DMS79 (cell line): Measurements from ENCODE around the gene TMEM98.
"Not testable (repeated sequence)": the region's sequence is repeated elsewhere in the genome, so short reads cannot be mapped to it uniquely, and the experiment has no call there.

Experiments
- DNase-seq: peaks from one replicate; lab custom pipeline; 2025; lab: John Stamatoyannopoulos, UW

The TMEM98 gene

DNA sequence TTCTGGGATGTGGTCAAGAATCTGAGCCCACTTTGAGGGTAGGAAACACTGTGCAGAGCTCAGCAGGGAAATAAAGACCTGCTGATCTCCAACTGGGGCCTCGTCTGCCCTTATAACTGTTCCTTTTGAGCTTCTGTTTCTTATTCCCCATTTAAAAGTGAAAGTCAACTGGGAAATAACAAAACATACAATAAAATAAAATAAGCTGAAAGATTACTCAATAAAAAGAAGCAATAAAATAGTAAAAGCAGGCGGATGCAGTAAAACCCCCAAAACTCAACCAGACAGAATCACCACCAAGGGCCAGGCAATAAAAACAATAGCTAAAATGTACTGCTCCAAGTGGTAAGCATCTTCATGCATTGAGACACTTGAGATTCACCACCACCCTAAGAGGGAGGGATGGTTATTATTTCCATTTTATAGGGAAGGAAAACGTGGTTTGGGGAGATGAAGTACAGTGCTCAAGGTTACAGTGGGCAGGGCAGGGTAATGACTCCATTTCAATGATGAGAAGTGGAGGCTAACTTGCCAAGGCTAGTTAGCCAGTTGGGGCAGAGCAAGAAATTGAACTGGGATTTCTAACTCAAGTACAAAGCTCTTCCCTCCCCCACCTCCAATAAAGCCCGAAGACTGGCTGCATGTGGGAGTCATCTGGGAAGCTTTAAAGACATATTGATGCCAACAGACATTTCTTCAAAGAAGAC lies 57.2 kb downstream of the TMEM98 start:
- no peak for DNase-seq

DNA sequence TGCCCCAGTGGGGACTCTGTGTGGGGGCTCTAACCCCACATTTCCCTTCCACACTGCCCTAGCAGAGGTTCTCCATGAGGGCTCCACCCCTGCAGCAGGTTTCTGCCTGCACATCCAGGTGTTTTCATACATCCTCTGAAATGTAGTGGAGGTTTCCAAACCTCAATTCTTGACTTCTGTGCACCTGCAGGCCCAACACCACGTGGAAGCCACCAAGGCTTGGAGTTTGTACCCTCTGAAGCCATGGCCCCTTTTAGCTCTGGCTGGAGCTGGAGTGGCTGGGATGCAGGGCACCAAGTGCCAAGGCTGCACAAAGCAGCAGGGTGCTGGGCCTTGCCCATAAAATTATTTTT lies 59.5 kb downstream of the TMEM98 start:
- DNase-seq = not testable (repeated sequence)

DNA sequence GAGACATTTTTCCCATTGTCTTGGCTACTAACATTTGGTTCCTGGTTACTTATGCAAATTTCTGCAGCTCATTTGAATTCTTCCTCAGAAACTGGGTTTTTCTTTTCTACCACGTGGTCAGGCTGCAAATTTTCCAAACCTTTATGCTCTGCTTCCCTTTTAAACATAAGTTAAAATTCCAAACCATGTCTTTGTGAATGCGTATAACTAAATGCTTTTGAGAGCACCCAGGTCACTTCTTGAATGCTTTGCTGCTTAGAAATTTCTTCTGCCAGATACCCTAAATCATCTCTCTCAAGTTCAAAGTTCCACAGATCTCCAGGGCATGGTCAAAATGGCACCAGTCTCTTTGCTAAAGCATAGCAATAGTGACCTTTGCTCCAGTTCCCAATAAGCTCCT lies 59.9 kb downstream of the TMEM98 start:
- DNase-seq = not testable (repeated sequence)

DNA sequence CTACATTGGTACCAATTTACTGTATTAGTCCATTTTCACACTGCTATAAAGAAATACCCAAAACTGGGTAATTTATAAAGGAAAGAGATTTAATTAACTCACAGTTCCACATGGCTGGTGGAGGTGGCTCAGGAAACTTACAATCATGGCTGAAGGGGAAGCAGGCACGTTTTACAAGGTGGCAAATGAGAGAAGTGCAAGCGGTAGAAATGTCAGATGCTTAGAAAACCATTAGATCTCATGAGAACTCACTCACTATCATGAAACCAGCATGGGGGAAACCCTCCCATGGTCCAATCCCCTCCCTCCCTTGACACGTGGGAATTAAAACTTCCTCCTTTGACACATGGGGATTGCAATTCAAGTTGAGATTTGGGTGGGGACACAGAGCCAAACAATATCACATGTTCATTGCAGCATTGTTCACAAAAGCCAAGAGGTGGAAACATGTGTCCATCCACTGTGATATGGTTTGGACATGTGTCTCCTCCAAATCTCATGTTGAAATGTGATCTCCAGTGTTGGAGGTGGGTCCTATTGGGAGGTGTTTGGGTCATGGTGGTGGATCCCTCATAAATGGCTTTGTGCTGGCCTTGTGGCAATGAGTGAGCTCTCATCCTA lies 60.6 kb downstream of the TMEM98 start:
- no peak for DNase-seq

DNA sequence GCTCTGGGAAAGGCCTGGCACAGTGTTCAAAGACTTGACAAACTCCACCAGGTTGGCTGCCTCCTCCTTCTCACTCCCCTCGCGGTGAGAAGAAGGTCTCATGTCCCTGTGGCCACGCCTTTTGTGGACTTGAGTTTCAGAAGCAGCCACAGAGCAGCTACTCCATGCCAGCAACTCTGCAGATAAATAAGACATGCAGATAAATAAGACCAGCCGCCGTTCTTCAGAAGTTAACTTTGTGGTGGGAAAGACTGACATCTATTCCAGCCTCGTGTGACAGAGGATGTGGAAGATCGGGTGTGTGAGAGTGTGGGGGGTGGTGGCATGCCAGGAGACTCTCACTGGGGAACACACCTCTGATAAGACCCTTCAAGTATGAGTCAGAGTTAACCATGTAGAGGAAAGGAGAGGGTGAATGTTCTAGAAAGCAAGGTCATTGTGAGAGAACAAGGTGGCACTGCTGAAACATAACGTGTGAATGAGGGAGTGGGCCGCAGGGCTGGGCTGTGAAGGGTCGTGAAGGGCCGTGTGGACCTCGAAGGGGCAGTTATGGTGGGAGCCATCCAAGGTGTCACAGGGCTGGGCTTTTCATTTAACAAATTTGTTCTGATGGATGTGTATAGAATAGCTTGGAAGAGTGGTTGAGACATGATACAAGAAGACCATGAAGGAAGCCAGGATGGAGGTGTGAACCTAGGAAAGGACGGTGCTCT lies 64.5 kb downstream of the TMEM98 start:
- no peak for DNase-seq

DNA sequence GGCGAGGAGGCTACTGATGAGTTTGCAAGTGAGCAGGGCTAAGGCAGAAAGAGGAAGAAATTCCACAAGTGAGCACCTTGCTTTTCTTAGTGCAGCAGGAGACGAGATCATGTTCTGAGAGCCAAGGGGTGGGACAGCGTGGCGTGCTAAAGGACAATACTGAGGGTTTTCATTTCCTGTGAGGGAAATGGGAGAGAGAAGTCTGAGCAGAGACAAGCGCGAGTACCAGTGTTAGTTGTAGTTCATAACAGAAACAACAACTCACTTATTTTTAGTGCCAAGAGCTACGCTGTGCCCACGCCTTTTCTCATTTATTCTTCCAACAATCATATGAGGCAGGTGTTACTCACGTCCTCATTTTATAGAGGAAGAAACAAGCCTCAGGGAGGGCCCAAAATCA lies 66.0 kb downstream of the TMEM98 start:
- no peak for DNase-seq
